K562 (cell line): Measurements from ENCODE around the gene CCDC33. TPM values are rescaled to one million over a fixed set of nuclear protein-coding genes. Genes with fewer than 3 reads are reported as not detected.

ENCODE experiments used
- ATF6 ChIP-seq: sonication (generic); formaldehyde crosslinking; IDR thresholded peaks from 2 replicates; pipeline ENCODE4 v1.4.0; 2020; ENCODE audit warnings: mild to moderate bottlenecking, missing genetic modification reagents
- BCL6 ChIP-seq: fragments of 250-450 bp; sonication (Bioruptor Pico); IDR thresholded peaks from 2 replicates; pipeline ENCODE4 v1.4.0; 2020
- CHD1 ChIP-seq: fragments of 200-600 bp; sonication (generic); IDR thresholded peaks from one replicate; pipeline ENCODE4 v1.6.1; 2012; ENCODE audit warnings: mild to moderate bottlenecking, moderate library complexity, low read length, inconsistent platforms
- EZH2 ChIP-seq: IDR thresholded peaks from 2 replicates; pipeline ENCODE4 v1.6.1; 2012; ENCODE audit warnings: low read depth, mild to moderate bottlenecking, inconsistent platforms, low read length, borderline replicate concordance
- FOXA1 ChIP-seq: fragments of 450-650 bp; IDR thresholded peaks from 2 replicates; pipeline ENCODE4 v1.6.1; 2016; ENCODE audit warnings: mild to moderate bottlenecking, borderline replicate concordance
- FOXJ2 ChIP-seq: fragments of 200-800 bp; sonication (Bioruptor generic); IDR thresholded peaks from 2 replicates; pipeline ENCODE4 v1.6.1; 2016; ENCODE audit warnings: missing genetic modification characterization, missing compliant biosample characterization
- FOXK2 ChIP-seq, 2 experiments: fragments of 450-650 bp; IDR thresholded peaks in 1 of 2; conservative IDR thresholded peaks in 1 of 2; 2 replicates each; pipeline ENCODE4 v1.6.1; 2016; ENCODE audit warnings: low read depth in 2 of 2, mild to moderate bottlenecking in 1 of 2
- HMGXB4 ChIP-seq: sonication (generic); formaldehyde crosslinking; IDR thresholded peaks from 2 replicates; pipeline ENCODE4 v1.8.1; 2023; ENCODE audit warnings: mild to moderate bottlenecking, missing genetic modification reagents
- IRF1 ChIP-seq: sonication (generic); formaldehyde crosslinking; IDR thresholded peaks from 2 replicates; pipeline ENCODE4 v1.8.0; 2022; ENCODE audit warnings: missing genetic modification reagents, mild to moderate bottlenecking, borderline replicate concordance
- KDM1A ChIP-seq, 2 experiments: fragments of 450-650 bp; IDR thresholded peaks; 2 replicates each; pipeline ENCODE4 v1.6.1; 2016; ENCODE audit warnings: mild to moderate bottlenecking in 2 of 2
- MCM2 ChIP-seq: fragments of 450-650 bp; IDR thresholded peaks from 2 replicates; pipeline ENCODE4 v1.6.1; 2017; ENCODE audit warnings: low read depth, mild to moderate bottlenecking
- MECOM ChIP-seq: fragments of 250-450 bp; sonication (Bioruptor Pico); IDR thresholded peaks from 2 replicates; pipeline ENCODE4 v1.8.0; 2022; ENCODE audit warnings: inconsistent platforms
- MYBL2 ChIP-seq, 2 experiments: fragments of 450-650 bp in 1 of 2; sonication (generic) in 1 of 2; formaldehyde crosslinking in 1 of 2; IDR thresholded peaks; 2 replicates each; pipeline versions ENCODE4 v1.6.1 to v1.8.1; 2017 to 2022; ENCODE audit warnings: borderline replicate concordance in 1 of 2, inconsistent platforms in 1 of 2, low read depth in 1 of 2, mild to moderate bottlenecking in 1 of 2, missing genetic modification reagents in 1 of 2, moderate library complexity in 1 of 2
- NFIX ChIP-seq: fragments of 250-450 bp; sonication (Bioruptor Pico); IDR thresholded peaks from 2 replicates; pipeline ENCODE4 v1.4.0; 2020; ENCODE audit warnings: low read depth, mild to moderate bottlenecking, moderate library complexity
- NFRKB ChIP-seq: fragments of 450-650 bp; IDR thresholded peaks from 2 replicates; pipeline ENCODE4 v1.6.1; 2016; ENCODE audit warnings: low read depth
- POLR2AphosphoS2 ChIP-seq: IDR thresholded peaks from 2 replicates; pipeline ENCODE4 v1.6.1; 2012; ENCODE audit warnings: low read length, improper control_type of control experiment
- POLR3G ChIP-seq: IDR thresholded peaks from 2 replicates; pipeline ENCODE4 v1.6.1; 2011; ENCODE audit not compliant: insufficient read length, insufficient replicate concordance; ENCODE audit errors: extremely low read depth
- RHOXF2B ChIP-seq: fragments of 250-450 bp; sonication (Bioruptor Pico); conservative IDR thresholded peaks from 2 replicates; pipeline ENCODE4 v1.5.1; 2021
- SREBF1 ChIP-seq: fragments of 150-350 bp; IDR thresholded peaks from 2 replicates; pipeline ENCODE4 v1.6.1; 2014; ENCODE audit warnings: antibody characterized with exemption, low read depth, low read length, borderline replicate concordance
- ZNF24 ChIP-seq: fragments of 450-650 bp; IDR thresholded peaks from 2 replicates; pipeline ENCODE4 v1.6.1; 2016
- ZNF253 ChIP-seq: fragments of 250-450 bp; sonication (Bioruptor Pico); conservative IDR thresholded peaks from 2 replicates; pipeline ENCODE4 v1.6.1; 2021; ENCODE audit warnings: mild to moderate bottlenecking
- ZNF444 ChIP-seq: fragments of 250-450 bp; sonication (Bioruptor Pico); IDR thresholded peaks from 2 replicates; pipeline ENCODE4 v1.4.0; 2020; ENCODE audit warnings: mild to moderate bottlenecking, moderate library complexity
- ZNF561 ChIP-seq: fragments of 450-650 bp; formaldehyde crosslinking; conservative IDR thresholded peaks from 2 replicates; pipeline ENCODE4 v1.4.0; 2020; ENCODE audit warnings: mild to moderate bottlenecking, moderate library complexity
- ZNF589 ChIP-seq: fragments of 200-800 bp; sonication (Bioruptor generic); IDR thresholded peaks from 2 replicates; pipeline ENCODE4 v1.6.1; 2016; ENCODE audit warnings: low read depth, missing genetic modification characterization, missing compliant biosample characterization
- ZNF668 ChIP-seq: fragments of 250-450 bp; sonication (Bioruptor Pico); IDR thresholded peaks from 2 replicates; pipeline ENCODE4 v1.8.0; 2022; ENCODE audit warnings: mild to moderate bottlenecking, inconsistent platforms
- ZNF707 ChIP-seq: fragments of 250-450 bp; sonication (Bioruptor Pico); conservative IDR thresholded peaks from 2 replicates; pipeline ENCODE4 v1.8.0; 2022; ENCODE audit warnings: inconsistent platforms, mild to moderate bottlenecking, moderate library complexity
- polyA plus RNA-seq, 8 experiments: library from polyadenylated mRNA; depleted of rRNA in 4 of 8; stranded (reverse) in 5 of 8; unstranded in 3 of 8; fragments of >200 nt; fragmentation: Nextera tagmentation in 2 of 8; fragmentation: Illumina TruSeq in 1 of 8; extraction: Ambion mirVana in 2 of 8; extraction: Trizol in 1 of 8; gene quantifications; 2 replicates each; pipeline versions ENCODE4 v1.2.1 to v1.2.3, GENCODE V29; 2011 to 2014; ENCODE audit warnings: inconsistent platforms in 1 of 8, missing spikeins in 1 of 8
- total RNA-seq, 7 experiments: library from RNA; depleted of rRNA in 6 of 7; stranded (reverse); fragments of >200 nt in 6 of 7; fragmentation: Illumina TruSeq in 2 of 7; extraction: Trizol in 2 of 7; gene quantifications; 2 replicates each; pipeline versions ENCODE4 v1.2.1 to v1.2.3, GENCODE V29; 2011 to 2021; ENCODE audit warnings: low replicate concordance in 1 of 7

The CCDC33 gene
- total and polyA plus RNA-seq, 9 of the 15 experiments (the other 6 are each of a cell fraction or from before 2014, with no cell fraction given), result 0.08 to 1.1 (median 0.15) TPM; not detected in 4

- TF ChIP-seq ZNF707 (CRISPR knock-in tag) (no peak), FOXK2 (conservative IDR thresholded peaks at IDR 0.05 in 1 of 2, IDR thresholded peaks at IDR 0.05 in 1 of 2; ENCODE audit: low read depth in 2 of 2) (no peak), SREBF1 (no peak), ZNF24 (peak; percentile 59), ZNF561 (CRISPR knock-in tag) (no peak), ZNF444 (CRISPR knock-in tag) (no peak), HMGXB4 (CRISPR knock-in tag) (no peak), FOXJ2 (no peak), ZNF668 (no peak), KDM1A (IDR thresholded peaks at IDR 0.05) (peak in 1 of 2 experiments; percentile 33; a peak in 2 of 4 replicates), MECOM (CRISPR knock-in tag) (no peak; the same call in 1 of the 2 replicates), POLR2AphosphoS2 (no peak), MYBL2 (IDR thresholded peaks at IDR 0.05; ENCODE audit: low read depth) (no peak), MYBL2 (CRISPR knock-in tag; IDR thresholded peaks at IDR 0.05; ENCODE audit: borderline replicate concordance) (no peak), EZH2 (no peak), MCM2 (no peak), NFRKB (no peak), POLR3G (no peak), ATF6 (CRISPR knock-in tag) (no peak), BCL6 (CRISPR knock-in tag) (no peak), ZNF253 (CRISPR knock-in tag) (no peak), FOXA1 (no peak), ZNF589 (CRISPR knock-in tag) (no peak), IRF1 (CRISPR knock-in tag) (no peak), CHD1 (no peak), NFIX (CRISPR knock-in tag) (no peak), RHOXF2B (no peak)
Observed at GRCh38 chr15:74311734-74312444, 75.8 kb downstream of the CCDC33 start (continued).
